ENCODE data around the gene G3BP1.
"Not testable (repeated sequence)": the region's sequence is repeated elsewhere in the genome, so short reads cannot be mapped to it uniquely, and the experiment has no call there.

Gene G3BP1

GRCh38 chr5:151822141-151822540, 50.4 kb downstream of the G3BP1 start:
- no peak overlapping the region for H2AFZ ChIP-seq
- no peak overlapping the region for H3K4me3 ChIP-seq (ENCODE audit: low read depth, low read length)
- TF ChIP-seq CTCF (IDR thresholded peaks at IDR 0.05): no peak
- H3K4me2 ChIP-seq (ENCODE audit: low read length): no peak overlapping the region
- no peaks in the 10 kb centered on the region for H3K9me3 ChIP-seq (ENCODE audit: control insufficient read depth, low read length)
- H3K79me2 ChIP-seq: no peaks in the 10 kb centered on the region
- no peak overlapping the region for H3K9ac ChIP-seq
- no peak overlapping the region for H3K27ac ChIP-seq
- peaks cover 17% of the 10 kb centered on the region for H3K4me1 ChIP-seq
- no peaks in the 10 kb centered on the region for H3K36me3 ChIP-seq (ENCODE audit: control insufficient read depth, insufficient read depth, low read length)
- H3K27me3 ChIP-seq (ENCODE audit: control insufficient read depth, insufficient read depth, low read length): no peaks in the 10 kb centered on the region

- no peaks in the 10 kb centered on the region for H3K27me3 ChIP-seq (ENCODE audit: control insufficient read depth, insufficient read depth, low read length)
- H2AFZ ChIP-seq: no peak overlapping the region
- H3K9me3 ChIP-seq (ENCODE audit: control insufficient read depth, low read length): no peaks in the 10 kb centered on the region
- H3K79me2 ChIP-seq: no peaks in the 10 kb centered on the region
- no peak overlapping the region for H3K4me3 ChIP-seq (ENCODE audit: low read depth, low read length)
- no peaks in the 10 kb centered on the region for H3K36me3 ChIP-seq (ENCODE audit: control insufficient read depth, insufficient read depth, low read length)
- peak; percentile 95 for TF ChIP-seq CTCF (IDR thresholded peaks at IDR 0.05)
- H3K4me2 ChIP-seq (ENCODE audit: low read length): no peak overlapping the region
- H3K4me1 ChIP-seq: peaks cover 13% of the 10 kb centered on the region
- H3K27ac ChIP-seq: peak overlapping the region; percentile 1
- no peak overlapping the region for H3K9ac ChIP-seq
Measured at GRCh38 chr5:151825445-151825844, 53.7 kb downstream of the G3BP1 start.

- TF ChIP-seq CTCF (IDR thresholded peaks at IDR 0.05): no peak
- H3K4me3 ChIP-seq (ENCODE audit: low read depth, low read length): no peak overlapping the region
- H3K9me3 ChIP-seq (ENCODE audit: control insufficient read depth, low read length): no peaks in the 10 kb centered on the region
- H3K27me3 ChIP-seq (ENCODE audit: control insufficient read depth, insufficient read depth, low read length): no peaks in the 10 kb centered on the region
- no peak overlapping the region for H3K4me2 ChIP-seq (ENCODE audit: low read length)
- peaks cover 13% of the 10 kb centered on the region for H3K4me1 ChIP-seq
- H3K27ac ChIP-seq: no peak overlapping the region
- no peak overlapping the region for H3K9ac ChIP-seq
- no peak overlapping the region for H2AFZ ChIP-seq
- peaks cover 6% of the 10 kb centered on the region for H3K79me2 ChIP-seq
- no peaks in the 10 kb centered on the region for H3K36me3 ChIP-seq (ENCODE audit: control insufficient read depth, insufficient read depth, low read length)
Measured at GRCh38 chr5:151829370-151829769, 57.6 kb downstream of the G3BP1 start.

GRCh38 chr5:151832843-151833242, 61.1 kb downstream of the G3BP1 start:
- not testable (repeated sequence) for H3K36me3 ChIP-seq (ENCODE audit: control insufficient read depth, insufficient read depth, low read length); H3K4me1 ChIP-seq; H3K9ac ChIP-seq; H2AFZ ChIP-seq; H3K9me3 ChIP-seq (ENCODE audit: control insufficient read depth, low read length); H3K4me2 ChIP-seq (ENCODE audit: low read length); H3K4me3 ChIP-seq (ENCODE audit: low read depth, low read length); H3K27me3 ChIP-seq (ENCODE audit: control insufficient read depth, insufficient read depth, low read length); H3K79me2 ChIP-seq; H3K27ac ChIP-seq

- no peak overlapping the region for H3K4me2 ChIP-seq (ENCODE audit: low read length)
- no peak overlapping the region for H3K27ac ChIP-seq
- H2AFZ ChIP-seq: no peak overlapping the region
- H3K9me3 ChIP-seq (ENCODE audit: control insufficient read depth, low read length): no peaks in the 10 kb centered on the region
- no peaks in the 10 kb centered on the region for H3K36me3 ChIP-seq (ENCODE audit: control insufficient read depth, insufficient read depth, low read length)
- no peak overlapping the region for H3K9ac ChIP-seq
- no peaks in the 10 kb centered on the region for H3K27me3 ChIP-seq (ENCODE audit: control insufficient read depth, insufficient read depth, low read length)
- no peaks in the 10 kb centered on the region for H3K4me1 ChIP-seq
- no peak for TF ChIP-seq CTCF (IDR thresholded peaks at IDR 0.05)
- no peaks in the 10 kb centered on the region for H3K79me2 ChIP-seq
- H3K4me3 ChIP-seq (ENCODE audit: low read depth, low read length): no peak overlapping the region
Measured at GRCh38 chr5:151846765-151847164, 75.0 kb downstream of the G3BP1 start.

Measured in parathyroid adenoma (tissue), 2 donors.